Skeletal muscle tissue (tissue), 4 donors: Measurements from ENCODE around the gene ABCA2. TPM values are rescaled to one million over a fixed set of nuclear protein-coding genes. Genes with fewer than 3 reads are reported as not detected.

Experiments
- H3K27ac ChIP-seq: one replicate; pipeline ENCODE4 v1.7.0; 2013; ENCODE audit warnings: mild to moderate bottlenecking, low read depth, low read length, inconsistent platforms
- H3K27me3 ChIP-seq, 3 donors: one replicate each; pipeline ENCODE4 v1.7.0; 2013; ENCODE audit warnings: low read length in 3 of 3; ENCODE audit not compliant: control insufficient read depth in 3 of 3, insufficient read depth in 3 of 3
- H3K36me3 ChIP-seq, 3 donors: one replicate each; pipeline ENCODE4 v1.7.0; 2013; ENCODE audit warnings: low read length in 3 of 3; ENCODE audit not compliant: control insufficient read depth in 3 of 3, insufficient read depth in 3 of 3
- H3K4me1 ChIP-seq, 3 donors: one replicate each; pipeline ENCODE4 v1.7.0; 2013; ENCODE audit warnings: low read length in 3 of 3, mild to moderate bottlenecking in 3 of 3; ENCODE audit not compliant: control insufficient read depth in 3 of 3, insufficient read depth in 3 of 3
- H3K4me3 ChIP-seq, 3 donors: one replicate each; pipeline ENCODE4 v1.7.0; 2013; ENCODE audit warnings: low read length in 3 of 3
- H3K9ac ChIP-seq, 3 donors: one replicate each; pipeline ENCODE4 v1.7.0; 2013; ENCODE audit warnings: low read length in 3 of 3, mild to moderate bottlenecking in 3 of 3, moderate library complexity in 2 of 3, low read depth in 1 of 3
- H3K9me3 ChIP-seq, 3 donors: one replicate each; pipeline ENCODE4 v1.7.0; 2013; ENCODE audit warnings: low read length in 3 of 3; ENCODE audit not compliant: control insufficient read depth in 3 of 3
- total RNA-seq: library from RNA; depleted of rRNA; stranded (reverse); fragments of >200 nt; gene quantifications from one replicate; pipeline ENCODE4 v1.2.3, GENCODE V29; 2014
- donor health status: Osteomylitis.

Gene ABCA2
- total RNA-seq, 1 donor from 2014 or later, result 5.2 TPM

DNA sequence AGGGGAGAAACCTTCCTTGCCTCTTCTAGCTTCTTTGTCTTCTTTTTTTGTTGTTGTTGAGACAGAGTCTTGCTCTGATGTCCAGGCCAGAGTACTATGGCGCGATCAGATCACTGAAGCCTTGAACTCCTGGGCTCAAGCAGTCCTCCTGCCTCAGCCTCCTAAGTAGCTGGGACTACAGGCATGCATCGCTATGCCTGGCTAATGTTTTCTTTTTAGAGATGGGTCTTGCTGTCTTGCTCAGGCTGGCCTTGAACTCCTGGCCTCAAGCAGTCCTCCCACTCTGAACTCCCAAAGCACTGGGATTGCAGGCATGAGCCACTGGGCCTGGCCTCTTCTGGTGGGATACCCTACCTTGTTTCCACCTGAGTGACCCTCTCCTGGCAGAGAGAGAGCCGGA, 39.2 kb downstream of the ABCA2 start:
- Histone ChIP-seq H3K27ac (no peak overlapping the region), H3K4me3 (no peak overlapping the region), H3K9ac (no peak overlapping the region), H3K27me3 (peaks cover 14 to 23% (median 19%) of the 10 kb centered on the region in 3 donors), H3K4me1 (peaks cover 8 to 19% (median 11%) of the 10 kb centered on the region in 3 donors), H3K9me3 (peaks cover 0 to 4% (median 0%) of the 10 kb centered on the region in 3 donors), H3K36me3 (peaks cover 3 to 6% (median 3%) of the 10 kb centered on the region in 3 donors)

DNA sequence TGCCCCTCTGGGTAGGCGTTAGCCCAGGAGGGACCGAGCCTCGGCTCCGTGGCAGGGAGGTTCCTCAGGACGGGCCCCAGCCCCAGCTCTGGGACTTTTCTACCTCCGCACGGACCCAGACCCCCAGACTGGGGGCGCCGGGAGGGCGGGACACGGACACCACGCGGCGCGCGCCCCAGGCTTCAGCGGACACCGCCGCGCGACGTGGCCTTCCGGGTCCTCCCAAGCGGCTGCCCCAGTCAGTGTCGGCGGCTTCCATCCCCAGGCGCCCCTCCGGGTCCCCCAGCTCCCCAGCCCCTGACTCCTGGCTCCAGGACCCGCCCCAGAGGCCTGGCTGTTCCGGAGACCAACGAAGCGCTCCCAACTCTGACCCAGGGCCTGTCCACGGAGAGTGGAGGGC, 42.2 kb downstream of the ABCA2 start:
- H3K27ac ChIP-seq, result no peak overlapping the region
- peaks cover 22 to 36% (median 33%) of the 10 kb centered on the region in 3 donors for H3K27me3 ChIP-seq
- no peaks in the 10 kb centered on the region for H3K36me3 ChIP-seq
- H3K9me3 ChIP-seq, result peaks cover 0 to 4% (median 0%) of the 10 kb centered on the region in 3 donors
- H3K4me3 ChIP-seq, result no peak overlapping the region
- H3K4me1 ChIP-seq, result peaks cover 0 to 8% (median 7%) of the 10 kb centered on the region in 3 donors
- H3K9ac ChIP-seq, result no peak overlapping the region

- Histone ChIP-seq H3K4me1 (peaks cover 0 to 10% (median 7%) of the 10 kb centered on the region in 3 donors), H3K9me3 (no peaks in the 10 kb centered on the region), H3K9ac (no peak overlapping the region), H3K27ac (no peak overlapping the region), H3K4me3 (no peak overlapping the region), H3K36me3 (no peaks in the 10 kb centered on the region), H3K27me3 (peaks cover 22 to 36% (median 33%) of the 10 kb centered on the region in 3 donors)
Observed at GRCh38 chr9:136985027-136985602, 42.9 kb downstream of the ABCA2 start.

GRCh38 chr9:136984464-136985026, 43.5 kb downstream of the ABCA2 start:
- H3K4me3 ChIP-seq, result no peak overlapping the region
- no peaks in the 10 kb centered on the region for H3K9me3 ChIP-seq
- H3K9ac ChIP-seq, result no peak overlapping the region
- H3K27me3 ChIP-seq, result peaks cover 22 to 36% (median 33%) of the 10 kb centered on the region in 3 donors
- H3K27ac ChIP-seq, result no peak overlapping the region
- H3K4me1 ChIP-seq, result peaks cover 0 to 10% (median 7%) of the 10 kb centered on the region in 3 donors
- H3K36me3 ChIP-seq, result no peaks in the 10 kb centered on the region

DNA sequence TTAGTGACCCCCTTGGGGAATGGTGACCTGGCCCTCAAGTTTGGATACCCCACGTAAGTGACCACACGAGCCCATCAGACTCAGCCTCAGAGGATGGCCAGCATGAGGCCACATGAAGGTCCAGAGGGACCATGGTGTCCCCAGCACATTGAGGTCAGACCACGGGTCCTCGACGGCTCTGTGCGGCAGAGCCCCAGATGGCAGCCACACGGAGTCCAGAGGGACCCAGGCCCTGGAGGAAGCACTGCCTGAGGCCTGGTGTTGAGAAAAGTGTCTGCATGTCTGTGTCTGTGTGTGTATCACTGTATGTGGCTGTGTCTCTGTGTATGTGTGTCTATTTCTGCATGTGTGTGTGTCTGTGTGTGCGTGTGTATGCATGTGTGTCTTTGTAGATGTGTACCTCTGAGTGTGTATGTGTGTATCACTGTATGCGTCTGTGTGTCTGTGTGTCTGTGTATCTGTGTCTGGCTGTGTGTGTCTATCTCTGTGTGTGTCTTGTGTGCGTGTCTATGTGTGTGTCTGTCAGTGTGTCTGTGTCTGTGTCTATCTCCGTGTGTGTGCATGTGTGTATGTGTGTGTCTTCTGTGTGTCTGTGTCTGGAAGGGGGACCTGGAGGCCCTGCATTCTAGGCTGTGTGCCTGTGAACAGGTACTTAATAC, 44.3 kb downstream of the ABCA2 start:
- peaks cover 0 to 10% (median 7%) of the 10 kb centered on the region in 3 donors for H3K4me1 ChIP-seq
- no peak overlapping the region for H3K9ac ChIP-seq
- no peaks in the 10 kb centered on the region for H3K36me3 ChIP-seq

GRCh38 chr9:136983167-136983566, 44.9 kb downstream of the ABCA2 start:
- Histone ChIP-seq H3K9me3 (no peaks in the 10 kb centered on the region), H3K4me3 (no peak overlapping the region), H3K27ac (no peak overlapping the region), H3K4me1 (peaks cover 0 to 10% (median 7%) of the 10 kb centered on the region in 3 donors), H3K27me3 (peaks cover 22 to 36% (median 33%) of the 10 kb centered on the region in 3 donors), H3K9ac (no peak overlapping the region), H3K36me3 (no peaks in the 10 kb centered on the region)

More for the DNA sequence above, 44.3 kb downstream of the ABCA2 start:
- Histone ChIP-seq H3K27ac (no peak overlapping the region), H3K9me3 (no peaks in the 10 kb centered on the region), H3K4me3 (no peak overlapping the region), H3K27me3 (peaks cover 22 to 36% (median 33%) of the 10 kb centered on the region in 3 donors)

DNA sequence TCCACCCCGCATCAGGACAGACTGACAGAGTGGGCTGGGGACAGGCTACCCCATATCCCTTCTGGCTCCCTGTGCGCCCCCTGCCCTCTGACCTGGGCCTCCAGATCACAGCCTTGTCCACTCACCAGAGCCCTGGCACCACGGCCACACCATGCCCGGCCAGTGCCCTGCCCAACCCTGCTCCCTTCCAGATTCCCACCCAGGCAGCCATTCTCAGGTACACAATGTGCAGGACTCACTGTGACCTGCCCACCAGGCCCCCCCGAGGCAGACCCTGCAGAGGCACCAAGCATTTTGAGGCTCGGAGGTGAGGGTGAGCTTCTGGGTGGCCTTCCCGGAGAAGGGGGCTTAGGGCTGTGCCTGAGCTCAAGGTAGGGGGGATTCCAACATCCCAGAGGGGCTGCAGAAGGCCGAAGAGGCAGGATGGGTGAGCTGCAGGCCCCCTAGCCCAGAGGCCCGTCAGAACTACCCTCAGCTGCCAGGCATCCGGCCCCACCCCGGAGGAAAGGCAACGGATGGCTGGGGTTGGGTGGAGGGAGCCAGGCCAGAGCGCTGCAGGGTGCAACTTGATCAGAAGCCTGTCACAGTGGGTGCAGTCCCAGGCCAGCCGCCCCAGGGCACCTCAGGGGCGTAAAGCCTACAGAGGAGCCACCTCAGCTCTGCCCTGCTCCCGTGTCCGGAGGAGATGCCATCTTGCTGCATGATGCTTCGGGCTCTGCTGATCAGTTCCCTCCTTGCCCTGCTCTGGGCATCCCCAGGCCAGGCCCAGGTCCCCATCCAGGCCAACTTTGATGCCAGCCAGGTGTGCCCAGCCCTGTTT, 45.6 kb downstream of the ABCA2 start, which contains the start of gene LCNL1:
Gene LCNL1, plus strand, starts transcription at position 762 of the 820 bp plus-strand sequence. CDS start 594 bp downstream, outside the sequence.
- H3K4me3 ChIP-seq, result no peak within 1 kb of the TSS

GRCh38 chr9:136981588-136982231, 46.3 kb downstream of the ABCA2 start:
- Histone ChIP-seq H3K27ac (no peak overlapping the region), H3K27me3 (peaks cover 28 to 33% (median 30%) of the 10 kb centered on the region in 3 donors), H3K9ac (no peak overlapping the region), H3K4me1 (peaks cover 2 to 21% (median 19%) of the 10 kb centered on the region in 3 donors), H3K36me3 (no peaks in the 10 kb centered on the region), H3K9me3 (no peaks in the 10 kb centered on the region), H3K4me3 (no peak overlapping the region)

More for the DNA sequence above, 45.6 kb downstream of the ABCA2 start, which contains the start of gene LCNL1:
- H3K27me3 ChIP-seq, result peaks cover 21 to 33% (median 30%) of the 10 kb centered on the region in 3 donors
- no peaks in the 10 kb centered on the region for H3K9me3 ChIP-seq
- peaks cover 1 to 18% (median 12%) of the 10 kb centered on the region in 3 donors for H3K4me1 ChIP-seq
- no peak within 1 kb of the TSS for H3K27ac ChIP-seq
- no peak within 1 kb of the TSS for H3K9ac ChIP-seq
- H3K36me3 ChIP-seq, result no peaks in the 10 kb centered on the region
